Stimulated activated CD8-positive, alpha-beta memory T cell treated with anti-CD3 and anti-CD28 coated beads, Interleukin-15, amount 100 ng/mL, for 1 hour (primary cell): Measurements from ENCODE around the gene ZNF512.
"Not testable (repeated sequence)": the region's sequence is repeated elsewhere in the genome, so short reads cannot be mapped to it uniquely, and the experiment has no call there.

Experiments
- DNase-seq: peaks from one replicate; pipeline ENCODE4 v3.0.0-alpha.2; 2020; ENCODE audit warnings: low read depth

Gene ZNF512

GRCh38 chr2:27583390-27583915, 611 bp downstream of the ZNF512 start:
- DNase-seq, result no peak

- DNase-seq, result no peak
These were observed 1.8 kb downstream of the ZNF512 start for GRCh38 chr2:27584597-27584996.

- no peak for DNase-seq
These were observed 4.2 kb downstream of the ZNF512 start for GRCh38 chr2:27587025-27587424.

- DNase-seq, result no peak
These were observed 5.5 kb downstream of the ZNF512 start for GRCh38 chr2:27588308-27588707.

GRCh38 chr2:27591745-27592144, 8.9 kb downstream of the ZNF512 start:
- DNase-seq, result no peak

- no peak for DNase-seq
These were observed 10.4 kb downstream of the ZNF512 start for GRCh38 chr2:27593240-27593639.

GRCh38 chr2:27594020-27594703, 11.3 kb downstream of the ZNF512 start:
- not testable (repeated sequence) for DNase-seq

- not testable (repeated sequence) for DNase-seq
These were observed 12.6 kb downstream of the ZNF512 start for GRCh38 chr2:27595412-27595811.

GRCh38 chr2:27596627-27597026, 13.8 kb downstream of the ZNF512 start:
- no peak for DNase-seq

- DNase-seq, result no peak
These were observed 23.8 kb downstream of the ZNF512 start for GRCh38 chr2:27606611-27607010.

- DNase-seq, result no peak
These were observed 31.1 kb downstream of the ZNF512 start for GRCh38 chr2:27613985-27614384.

GRCh38 chr2:27615316-27615715, 32.5 kb downstream of the ZNF512 start:
- no peak for DNase-seq

- no peak for DNase-seq
These were observed 38.7 kb downstream of the ZNF512 start for GRCh38 chr2:27621524-27621923.

- DNase-seq, result no peak
These were observed 40.1 kb downstream of the ZNF512 start for GRCh38 chr2:27622921-27623384.

GRCh38 chr2:27624943-27625342, 42.1 kb downstream of the ZNF512 start:
- DNase-seq, result no peak

- DNase-seq, result not testable (repeated sequence)
These were observed 43.5 kb downstream of the ZNF512 start for GRCh38 chr2:27626323-27626722.

- DNase-seq, result not testable (repeated sequence)
These were observed 44.1 kb downstream of the ZNF512 start for GRCh38 chr2:27626921-27627320.

GRCh38 chr2:27627963-27628766, 45.3 kb downstream of the ZNF512 start:
- DNase-seq, result no peak

- DNase-seq, result peak; percentile 90
These were observed 46.2 kb downstream of the ZNF512 start, which contains the start of the genes CCDC121 and GPN1 for GRCh38 chr2:27628767-27629709. TSS of gene CCDC121 (minus strand) at chr2:27629012. CDS start at chr2:27627799, 1,213 bp downstream. TSS of gene GPN1 (plus strand) at chr2:27629050. CDS start at chr2:27629059, 9 bp downstream.

GRCh38 chr2:27630257-27630656, 47.4 kb downstream of the ZNF512 start:
- DNase-seq, result not testable (repeated sequence)

- DNase-seq, result no peak
These were observed 51.4 kb downstream of the ZNF512 start for GRCh38 chr2:27634291-27634690.

GRCh38 chr2:27636766-27637165, 53.9 kb downstream of the ZNF512 start:
- DNase-seq, result no peak
